NCI-H526 (cell line): Measurements from ENCODE around the gene KCNIP1.
A peak's percentile ranks its signal among the peaks of the same experiment; 100 is the strongest.

Experiments
- DNase-seq, 2 experiments: peaks; one replicate each; lab custom pipeline; 2025; lab: John Stamatoyannopoulos, UW

Gene KCNIP1

GRCh38 chr5:170711300-170711699 lies 207.5 kb downstream of the KCNIP1 start:
- DNase-seq: no peak

DNA sequence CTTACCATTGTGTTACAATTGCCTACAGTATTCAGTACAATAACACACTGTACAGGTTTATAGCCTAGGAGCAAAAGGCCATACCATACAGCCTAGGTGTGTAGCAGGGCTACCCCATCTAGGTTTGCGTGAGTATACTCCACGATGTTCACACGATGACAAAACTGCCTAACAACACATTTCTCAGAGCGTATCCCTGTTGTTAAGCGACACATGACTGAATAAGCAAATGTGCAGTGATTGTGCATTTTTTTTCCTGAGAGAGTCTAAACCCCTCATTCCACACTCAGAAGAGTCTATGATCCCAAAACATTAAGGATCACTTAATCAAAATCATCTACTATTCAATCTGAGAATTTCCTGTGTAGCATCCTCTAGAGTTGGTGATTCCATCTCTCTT lies 211.3 kb downstream of the KCNIP1 start:
- DNase-seq: no peak

GRCh38 chr5:170716396-170716795 lies 212.6 kb downstream of the KCNIP1 start:
- DNase-seq: no peak

DNA sequence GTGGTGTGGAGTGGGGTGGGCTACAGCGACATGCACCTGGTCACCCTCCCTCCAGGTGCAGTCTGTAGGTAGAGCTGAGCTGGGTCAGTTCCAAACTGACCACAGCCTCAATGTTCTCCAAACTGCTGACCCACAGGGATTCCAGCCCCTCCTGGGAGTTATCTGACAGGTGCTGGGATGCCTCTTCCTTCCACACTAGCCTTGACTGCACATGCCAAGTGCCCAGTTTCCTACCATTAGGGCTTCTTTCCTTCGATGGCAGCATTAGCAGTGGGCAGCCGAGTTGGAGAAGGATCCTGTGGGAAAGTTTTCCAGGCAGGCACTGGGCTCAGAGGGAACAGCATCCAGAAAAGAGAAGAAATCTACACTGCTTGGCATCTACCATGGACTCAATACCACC lies 215.7 kb downstream of the KCNIP1 start:
- DNase-seq: no peak

DNA sequence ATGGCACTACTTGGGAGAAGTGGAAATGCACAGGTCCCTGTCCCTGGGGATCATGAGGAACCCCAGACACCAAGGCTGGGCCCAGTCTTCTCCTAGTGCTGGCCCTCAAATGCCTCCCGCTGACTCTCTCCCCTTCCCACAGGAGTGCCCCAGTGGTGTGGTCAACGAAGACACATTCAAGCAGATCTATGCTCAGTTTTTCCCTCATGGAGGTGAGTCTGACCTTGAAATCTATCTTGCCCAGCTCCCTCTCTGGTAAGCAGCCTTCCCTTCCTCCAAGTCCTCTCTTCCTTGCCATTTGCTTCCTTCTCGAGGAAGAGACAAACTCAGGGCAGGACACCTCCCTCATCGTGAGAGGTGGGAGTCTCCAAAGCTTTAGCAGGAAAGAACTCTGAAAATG lies 216.4 kb downstream of the KCNIP1 start:
- no peak for DNase-seq

DNA sequence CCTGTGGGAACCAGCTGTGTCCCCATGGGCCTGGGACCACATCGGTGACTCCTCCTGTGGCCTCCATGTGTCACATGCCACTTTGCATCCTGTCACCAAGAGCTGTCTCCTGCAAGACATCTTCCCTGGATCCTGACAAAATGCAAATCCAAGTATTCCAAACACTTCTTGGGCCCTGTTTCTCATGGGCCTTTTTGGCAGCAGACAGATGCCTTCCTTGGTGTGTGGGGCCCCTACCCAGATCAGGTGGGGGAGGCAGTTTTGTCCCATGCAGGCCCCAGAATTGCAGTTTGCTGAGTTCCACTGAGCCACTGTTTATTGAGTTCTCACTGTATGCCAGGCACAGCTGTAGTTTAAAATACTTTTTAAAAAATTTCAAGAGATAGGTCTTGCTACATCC lies 217.2 kb downstream of the KCNIP1 start:
- DNase-seq: no peak

- DNase-seq: no peak
Measured at GRCh38 chr5:170721681-170722080, 217.9 kb downstream of the KCNIP1 start.

DNA sequence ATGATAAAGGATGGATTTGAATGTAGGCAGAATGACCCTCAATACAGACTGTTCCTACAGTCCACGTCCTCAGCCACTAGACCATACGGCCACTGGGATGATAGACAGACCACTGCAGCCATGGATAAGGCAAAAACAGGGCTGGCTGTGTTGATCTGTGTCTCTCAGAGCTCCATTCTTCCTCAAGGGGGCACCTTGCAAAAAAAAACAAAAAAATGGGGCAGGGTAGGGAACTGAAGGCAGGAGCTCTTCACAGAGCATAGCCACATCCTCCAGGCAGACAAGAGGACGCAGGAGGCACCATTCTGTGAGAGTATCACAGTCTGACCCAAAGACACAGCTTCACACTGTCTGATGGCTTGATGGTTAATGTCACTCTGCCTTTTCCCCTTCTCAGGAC lies 218.5 kb downstream of the KCNIP1 start:
- no peak for DNase-seq

DNA sequence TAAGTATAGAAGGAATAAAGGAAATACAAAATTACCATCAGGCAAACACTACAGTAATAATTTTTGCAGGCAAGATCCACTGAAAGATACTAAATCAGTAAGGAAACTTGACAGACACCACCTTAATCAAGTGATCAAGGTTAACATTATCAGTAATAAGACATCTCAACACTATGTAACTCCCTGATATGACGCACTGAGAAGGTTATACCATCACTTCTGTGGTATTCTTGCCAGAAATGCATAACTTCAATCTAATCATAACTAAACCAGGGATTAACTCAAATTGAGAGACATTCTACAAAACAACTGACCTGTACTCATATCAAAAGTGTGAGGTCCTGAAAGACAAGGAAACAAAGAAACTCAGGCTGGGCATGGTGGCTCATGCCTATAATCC lies 227.2 kb downstream of the KCNIP1 start:
- DNase-seq: no peak

GRCh38 chr5:170732685-170733084 lies 228.9 kb downstream of the KCNIP1 start:
- no peak for DNase-seq

- no peak for DNase-seq
Measured at GRCh38 chr5:170736966-170737365, 233.1 kb downstream of the KCNIP1 start.

- DNase-seq: no peak
Measured at GRCh38 chr5:170737591-170737990, 233.8 kb downstream of the KCNIP1 start.

- DNase-seq: no peak
Measured at GRCh38 chr5:170738840-170739239, 235.0 kb downstream of the KCNIP1 start.

GRCh38 chr5:170739446-170739845 lies 235.6 kb downstream of the KCNIP1 start:
- DNase-seq: no peak

DNA sequence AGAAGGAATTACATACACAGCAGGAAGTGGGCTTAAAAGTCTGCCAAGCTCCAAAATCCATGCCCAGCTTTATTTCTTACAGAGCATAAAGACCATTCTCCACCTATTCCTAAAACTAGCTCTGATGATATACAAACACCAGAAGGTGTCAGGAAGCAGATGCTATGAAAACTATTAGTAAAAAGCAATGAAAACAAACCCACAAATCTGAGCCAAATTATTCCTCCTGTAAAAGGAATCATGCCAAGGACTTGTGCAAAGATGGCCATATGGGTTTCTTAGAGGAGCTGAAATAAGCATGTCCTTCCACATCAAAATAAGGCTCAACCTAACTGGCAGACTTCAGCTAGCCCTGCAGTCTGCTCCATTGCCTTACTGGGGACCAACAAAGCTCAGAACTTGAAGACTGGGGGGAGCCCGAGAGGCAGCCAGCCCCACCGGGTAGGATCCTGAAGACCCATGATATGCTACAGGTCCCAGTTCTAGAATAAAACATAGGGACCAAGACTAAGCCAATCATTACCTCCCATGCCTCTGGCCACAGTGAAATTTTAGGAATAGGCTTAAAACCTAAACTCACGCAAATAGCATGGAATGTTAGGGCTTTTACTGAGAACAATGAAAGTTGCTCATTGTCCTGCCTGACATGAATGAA lies 236.9 kb downstream of the KCNIP1 start:
- no peak for DNase-seq

- DNase-seq: no peak
Measured at GRCh38 chr5:170741801-170742200, 238.0 kb downstream of the KCNIP1 start.

- no peak for DNase-seq
Measured at GRCh38 chr5:170743876-170744212, 240.0 kb downstream of the KCNIP1 start.

GRCh38 chr5:170745481-170746071 lies 241.8 kb downstream of the KCNIP1 start:
- DNase-seq: peak in 1 of 2 experiments; percentile 14

DNA sequence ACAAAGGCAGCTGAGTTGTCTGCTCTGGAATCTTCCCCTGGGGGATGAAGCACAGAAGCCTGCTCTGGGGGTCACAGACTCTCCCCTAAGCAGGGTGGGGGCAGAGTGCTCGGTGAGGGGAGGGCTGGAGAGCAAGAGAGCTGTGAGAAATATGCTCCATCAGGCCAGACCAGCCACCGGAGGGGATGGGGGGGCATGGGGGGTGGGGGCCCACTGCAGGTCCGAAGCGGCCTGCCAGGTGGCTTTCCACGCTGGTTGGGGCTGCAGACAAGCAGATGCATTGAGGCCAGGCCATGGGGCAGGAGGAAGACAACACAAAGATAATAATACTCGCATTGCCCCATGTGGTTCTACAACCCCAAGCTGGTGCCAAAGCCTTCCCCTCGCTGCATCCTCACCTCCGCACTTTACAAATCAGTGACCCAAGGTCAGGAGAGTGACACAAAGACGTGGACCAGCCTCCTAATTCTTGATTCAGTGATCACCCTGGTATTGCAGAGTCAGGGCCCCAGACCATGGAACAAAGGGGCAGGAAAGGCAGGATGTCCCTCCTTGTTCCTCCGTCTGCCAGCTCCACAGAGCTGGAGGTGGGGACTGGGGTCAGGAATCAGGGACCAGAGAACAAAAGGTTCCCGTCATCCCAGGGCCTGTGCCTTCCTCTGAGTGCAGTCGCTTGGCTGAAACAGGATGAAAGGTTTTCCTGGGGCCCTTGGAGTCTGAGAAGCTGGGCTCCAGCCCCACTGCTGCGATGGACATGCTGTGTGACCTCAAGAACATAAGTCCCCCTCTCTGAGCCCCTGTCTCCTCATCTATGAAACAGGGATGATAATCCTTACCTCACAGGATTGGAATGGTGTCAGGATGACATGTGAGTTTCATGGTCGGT lies 242.5 kb downstream of the KCNIP1 start:
- DNase-seq: no peak

- DNase-seq: no peak
Measured at GRCh38 chr5:170746961-170747340, 243.1 kb downstream of the KCNIP1 start.

- DNase-seq: no peak
Measured at GRCh38 chr5:170747357-170747756, 243.5 kb downstream of the KCNIP1 start.

DNA sequence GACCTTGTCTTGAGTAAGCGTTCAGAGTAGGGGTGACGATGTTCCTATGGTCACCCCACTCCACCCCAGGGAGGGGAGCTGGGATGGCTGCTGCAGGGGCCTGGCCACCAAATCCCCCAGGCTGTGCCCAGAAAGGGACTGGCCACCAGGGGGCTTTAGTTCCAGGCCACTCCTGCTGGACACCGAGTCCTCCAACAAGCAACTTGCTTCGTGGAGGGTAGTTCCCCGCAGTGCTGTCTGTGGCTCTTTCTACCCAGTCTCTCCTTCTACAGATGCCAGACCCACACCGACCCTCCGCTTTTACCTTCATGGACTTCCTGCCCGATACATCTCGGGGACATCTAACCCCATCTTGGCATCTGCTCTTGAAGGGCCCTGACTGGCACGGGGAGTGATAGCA lies 244.0 kb downstream of the KCNIP1 start:
- peak in 1 of 2 experiments; percentile 14 for DNase-seq

- no peak for DNase-seq
Measured at GRCh38 chr5:170748951-170749471, 245.2 kb downstream of the KCNIP1 start.
